HG03469 (cell line): ENCODE measurements around the gene TRIP13.
A peak's percentile ranks its signal among the peaks of the same experiment; 100 is the strongest.
"Not testable (repeated sequence)": the region's sequence is repeated elsewhere in the genome, so short reads cannot be mapped to it uniquely, and the experiment has no call there.

Source experiments
- ATAC-seq: cut with Tn5 transposase; IDR thresholded peaks from one replicate; pipeline ENCODE4 v1.9.1; 2021; ENCODE audit warnings: mild to moderate bottlenecking, moderate library complexity, moderate number of reproducible peaks; ENCODE audit not compliant: unreplicated experiment

The TRIP13 gene, protein sequence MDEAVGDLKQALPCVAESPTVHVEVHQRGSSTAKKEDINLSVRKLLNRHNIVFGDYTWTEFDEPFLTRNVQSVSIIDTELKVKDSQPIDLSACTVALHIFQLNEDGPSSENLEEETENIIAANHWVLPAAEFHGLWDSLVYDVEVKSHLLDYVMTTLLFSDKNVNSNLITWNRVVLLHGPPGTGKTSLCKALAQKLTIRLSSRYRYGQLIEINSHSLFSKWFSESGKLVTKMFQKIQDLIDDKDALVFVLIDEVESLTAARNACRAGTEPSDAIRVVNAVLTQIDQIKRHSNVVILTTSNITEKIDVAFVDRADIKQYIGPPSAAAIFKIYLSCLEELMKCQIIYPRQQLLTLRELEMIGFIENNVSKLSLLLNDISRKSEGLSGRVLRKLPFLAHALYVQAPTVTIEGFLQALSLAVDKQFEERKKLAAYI

DNA sequence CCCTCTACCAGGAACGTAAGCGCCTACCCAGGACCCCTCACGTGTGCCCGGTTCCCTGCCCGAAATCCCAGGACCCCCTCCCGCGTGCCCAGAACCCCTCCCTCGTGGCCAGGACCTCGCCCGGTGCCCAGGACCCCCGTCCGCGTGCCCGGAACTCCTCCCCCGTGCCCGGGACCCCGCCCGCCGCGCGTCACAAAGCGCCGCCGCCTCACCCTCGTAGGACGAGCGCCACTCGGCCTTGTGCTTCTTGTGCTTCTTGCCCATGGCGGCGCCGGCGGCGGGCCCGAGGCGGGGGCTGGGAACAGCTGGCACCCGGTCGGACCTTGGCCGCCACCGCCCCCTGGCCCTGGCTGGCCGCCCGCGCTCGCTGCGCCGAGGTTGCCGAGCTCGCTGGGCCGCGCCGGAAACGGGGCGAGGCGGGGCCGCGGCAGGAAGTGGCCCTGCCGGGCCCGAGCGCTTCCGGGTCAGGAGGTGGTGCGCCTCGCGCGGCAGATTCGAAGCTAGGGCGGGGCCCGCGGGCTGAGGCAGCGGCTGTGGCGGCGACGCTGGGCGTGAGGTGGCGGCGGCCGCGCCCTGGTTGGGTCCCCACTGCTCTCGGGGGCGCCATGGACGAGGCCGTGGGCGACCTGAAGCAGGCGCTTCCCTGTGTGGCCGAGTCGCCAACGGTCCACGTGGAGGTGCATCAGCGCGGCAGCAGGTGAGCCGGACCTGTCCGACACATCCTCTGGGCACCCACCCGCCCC is at the start of gene TRIP13, which contains the start of gene BRD9:
TSS of gene TRIP13 (plus strand) at position 491 of the 743 bp plus-strand sequence. CDS start at position 606, 115 bp downstream.
TSS of gene BRD9 (minus strand) at position 408 of the 743 bp plus-strand sequence. CDS start at position 264, 144 bp downstream.
- peak; percentile 92 for ATAC-seq

DNA sequence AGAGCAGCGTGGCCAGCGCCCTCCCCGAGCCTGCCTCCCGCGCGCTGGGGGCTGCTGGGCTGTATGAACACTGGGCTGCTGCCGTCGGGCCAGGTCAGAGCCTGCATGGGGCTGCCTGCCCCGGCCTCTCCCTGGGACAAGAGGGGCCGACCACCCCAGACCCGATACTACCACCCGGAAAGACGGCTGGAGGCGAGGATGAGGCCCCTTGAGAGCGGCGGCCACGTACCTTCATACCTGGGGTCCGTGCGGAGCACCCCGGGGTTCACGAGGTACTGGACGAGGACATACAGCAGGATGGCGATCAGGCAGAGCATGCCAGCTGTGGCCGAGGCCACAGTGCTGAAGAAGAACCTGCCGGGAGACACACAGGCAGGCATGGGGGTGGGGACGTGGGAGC is 49.3 kb upstream of the TRIP13 start:
- not testable (repeated sequence) for ATAC-seq

DNA sequence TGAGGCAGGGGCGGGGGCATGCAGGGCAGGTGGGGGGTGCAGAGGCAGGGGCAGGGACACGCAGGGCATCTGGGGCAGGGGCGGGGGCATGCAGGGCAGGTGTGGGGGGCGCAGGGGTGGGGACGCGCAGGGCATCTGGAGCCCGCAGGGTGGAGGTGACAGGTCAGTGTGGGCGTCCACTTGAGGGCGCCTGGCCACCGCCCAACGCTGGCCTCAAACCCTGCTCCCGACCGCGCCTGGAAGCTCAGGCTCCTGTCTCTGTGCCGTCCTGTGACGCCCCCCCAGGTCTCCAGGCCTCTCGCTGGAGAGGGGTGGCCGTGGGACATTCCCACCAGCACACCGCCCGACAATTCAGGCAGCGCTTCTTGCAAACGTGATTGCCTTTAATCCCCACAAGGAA is 48.8 kb upstream of the TRIP13 start:
- ATAC-seq, result not testable (repeated sequence)

- not testable (repeated sequence) for ATAC-seq
These were observed 48.3 kb upstream of the TRIP13 start for GRCh38 chr5:844426-844825.

DNA sequence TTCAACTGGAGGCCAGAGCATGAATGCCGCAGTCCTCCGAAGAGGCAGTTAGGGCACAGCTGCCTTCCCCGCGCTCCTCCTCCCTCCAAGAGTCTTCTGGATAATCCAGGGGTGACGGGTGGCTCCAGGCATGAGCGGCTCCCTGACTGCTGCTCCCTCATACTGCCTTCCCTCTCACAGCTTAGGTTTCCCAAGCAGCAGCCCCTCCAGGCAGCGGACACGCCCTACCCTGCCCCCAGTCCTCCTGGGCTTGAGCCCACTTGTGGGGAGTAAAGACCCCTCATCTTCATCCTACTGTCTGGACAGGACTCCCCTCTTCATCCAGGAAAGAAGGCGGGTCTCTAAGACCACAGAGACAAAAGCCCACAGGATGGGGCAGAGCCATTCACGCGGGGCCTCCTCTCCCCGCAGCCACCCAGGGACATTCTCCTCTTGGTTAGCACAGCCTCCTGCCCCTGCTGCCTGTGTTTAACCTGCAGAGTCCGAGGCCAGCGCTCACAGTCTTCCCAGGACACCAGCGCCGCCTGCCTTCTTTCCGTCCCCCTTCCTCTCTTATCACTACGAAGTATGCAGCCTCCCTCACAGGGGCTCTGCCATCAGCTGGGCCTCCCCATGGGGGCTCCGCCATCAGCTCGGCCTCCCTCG is 47.5 kb upstream of the TRIP13 start:
- not testable (repeated sequence) for ATAC-seq

DNA sequence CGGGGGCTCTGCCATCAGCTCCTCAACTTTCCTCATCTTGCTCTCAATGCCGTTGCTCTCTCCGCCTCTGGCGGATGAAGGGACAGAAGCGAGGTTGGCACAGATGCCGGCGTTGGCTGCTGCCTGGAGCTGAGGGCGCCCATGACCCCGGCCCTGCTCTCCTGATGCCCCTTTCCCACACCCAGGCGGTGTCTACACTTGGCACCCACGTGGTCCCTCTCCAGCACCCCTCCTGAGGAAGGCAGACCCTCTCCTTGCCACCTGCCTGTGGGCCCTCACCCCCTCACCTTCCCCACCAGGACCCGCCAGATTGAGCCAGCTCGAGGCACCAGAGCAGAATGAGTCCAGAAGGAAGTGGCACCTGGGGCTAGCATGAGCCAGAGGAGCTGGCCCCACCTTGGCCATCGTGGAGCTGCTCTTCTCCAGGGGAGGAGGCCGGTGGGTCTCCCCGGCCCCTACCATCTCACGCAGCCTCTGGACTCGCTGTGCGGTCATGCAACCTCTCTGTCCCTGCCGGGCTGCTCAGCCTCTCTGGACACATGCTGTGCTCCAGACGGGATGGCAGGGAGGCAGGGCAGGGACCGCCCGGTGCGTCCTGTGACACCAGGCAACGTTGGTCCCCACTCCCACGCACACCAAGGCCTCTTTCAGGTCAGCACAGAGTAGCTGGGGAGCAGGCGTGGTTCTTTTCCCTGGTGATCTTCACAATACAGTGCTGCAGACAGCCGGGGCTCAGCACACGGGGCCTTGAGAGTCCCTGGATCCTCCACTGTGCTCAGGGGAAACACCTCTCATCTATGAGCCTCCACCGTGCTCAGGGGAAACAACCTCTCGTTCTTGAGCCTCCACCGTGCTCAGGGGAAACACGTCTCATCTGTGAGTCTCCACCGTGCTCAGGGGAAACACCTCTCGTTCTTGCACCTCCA is 46.7 kb upstream of the TRIP13 start:
- ATAC-seq, result not testable (repeated sequence)

GRCh38 chr5:846602-847091 is 46.0 kb upstream of the TRIP13 start:
- not testable (repeated sequence) for ATAC-seq

- not testable (repeated sequence) for ATAC-seq
These were observed 45.5 kb upstream of the TRIP13 start for GRCh38 chr5:847212-847611.

DNA sequence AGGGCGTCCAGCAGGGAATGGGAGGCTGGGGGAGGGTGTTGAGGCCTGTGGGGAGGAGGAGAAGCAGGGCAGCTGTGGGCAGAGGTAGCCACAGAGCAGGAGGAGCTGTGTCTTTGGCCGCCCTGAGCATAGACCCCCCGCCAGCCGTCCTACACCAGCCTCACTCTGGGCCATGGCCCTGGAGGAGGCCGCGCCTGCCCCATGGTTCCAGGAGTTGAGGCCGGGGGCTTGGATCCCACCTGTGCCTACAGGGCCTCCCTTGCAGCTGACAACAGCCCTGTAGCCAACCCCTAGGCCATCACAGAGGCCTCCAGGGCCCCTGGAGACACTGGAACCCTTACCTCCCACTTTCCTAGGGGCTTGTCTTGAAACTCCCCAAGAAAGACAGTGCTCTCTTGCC is 44.9 kb upstream of the TRIP13 start:
- ATAC-seq, result not testable (repeated sequence)

- ATAC-seq, result no peak
These were observed 44.0 kb upstream of the TRIP13 start for GRCh38 chr5:848671-849111.

- ATAC-seq, result no peak
These were observed 42.9 kb upstream of the TRIP13 start for GRCh38 chr5:849651-850301.

GRCh38 chr5:850511-851006 is 42.1 kb upstream of the TRIP13 start, which contains the start of gene ZDHHC11:
TSS of gene ZDHHC11 (minus strand) at chr5:850986. CDS start at chr5:850602, 384 bp downstream.
- ATAC-seq, result no peak

DNA sequence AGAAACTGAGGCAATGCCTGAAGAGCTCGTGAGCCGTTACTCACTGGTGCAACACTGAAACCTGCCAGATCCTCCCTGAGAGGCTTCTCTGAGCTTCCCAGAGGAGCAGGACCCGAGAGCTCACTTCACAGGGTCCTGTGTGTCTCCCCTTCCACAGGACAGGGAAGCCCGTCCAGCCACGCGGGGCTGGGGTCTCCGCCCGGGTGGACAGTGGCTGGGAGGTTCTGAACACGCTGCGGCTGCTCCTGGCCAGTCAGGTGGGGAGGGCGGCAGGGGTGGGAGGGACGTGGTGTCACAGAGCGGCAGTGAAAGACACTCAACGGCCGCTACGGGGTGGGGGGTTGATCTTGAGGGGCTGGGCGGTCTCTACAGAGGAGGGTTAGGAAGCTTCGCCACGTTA is 41.6 kb upstream of the TRIP13 start:
- no peak for ATAC-seq

DNA sequence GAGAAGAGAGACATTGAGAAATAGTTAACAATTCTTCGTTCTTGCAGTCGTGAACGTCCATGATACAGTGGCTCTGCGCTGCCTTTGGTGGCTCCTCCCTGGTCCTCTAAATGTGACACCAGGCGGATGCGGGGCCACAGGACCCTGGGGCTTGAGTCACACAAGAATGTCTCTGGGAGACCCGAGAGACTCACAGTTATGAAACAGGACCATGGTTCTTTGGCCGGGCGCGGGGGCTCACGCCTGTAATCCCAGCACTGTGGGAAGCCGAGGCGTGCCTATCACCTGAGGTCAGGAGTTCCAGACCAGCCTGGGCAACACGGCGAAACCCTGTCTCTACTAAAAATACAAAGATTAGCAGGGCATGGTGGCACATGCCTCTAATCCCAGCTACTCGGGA is 41.1 kb upstream of the TRIP13 start:
- ATAC-seq, result no peak

DNA sequence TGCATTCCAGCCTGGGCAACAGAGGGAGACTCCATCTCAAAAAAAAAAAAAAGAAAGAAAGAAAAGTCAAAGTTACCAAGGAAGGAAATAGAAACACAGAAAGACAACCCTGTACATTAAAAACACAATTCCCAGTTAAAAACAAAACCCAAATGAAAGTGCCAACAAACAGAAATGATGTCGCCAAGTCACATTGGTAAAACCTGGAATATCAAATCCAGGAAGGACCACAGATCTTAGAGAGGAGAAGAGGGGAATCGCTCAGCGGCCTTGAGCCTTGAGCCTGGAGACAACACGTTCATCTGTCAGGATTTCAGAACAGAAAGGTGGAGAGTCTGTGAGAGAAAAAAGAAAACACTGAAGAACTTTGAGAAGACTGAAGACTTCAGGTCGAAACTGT is 40.7 kb upstream of the TRIP13 start:
- no peak for ATAC-seq

DNA sequence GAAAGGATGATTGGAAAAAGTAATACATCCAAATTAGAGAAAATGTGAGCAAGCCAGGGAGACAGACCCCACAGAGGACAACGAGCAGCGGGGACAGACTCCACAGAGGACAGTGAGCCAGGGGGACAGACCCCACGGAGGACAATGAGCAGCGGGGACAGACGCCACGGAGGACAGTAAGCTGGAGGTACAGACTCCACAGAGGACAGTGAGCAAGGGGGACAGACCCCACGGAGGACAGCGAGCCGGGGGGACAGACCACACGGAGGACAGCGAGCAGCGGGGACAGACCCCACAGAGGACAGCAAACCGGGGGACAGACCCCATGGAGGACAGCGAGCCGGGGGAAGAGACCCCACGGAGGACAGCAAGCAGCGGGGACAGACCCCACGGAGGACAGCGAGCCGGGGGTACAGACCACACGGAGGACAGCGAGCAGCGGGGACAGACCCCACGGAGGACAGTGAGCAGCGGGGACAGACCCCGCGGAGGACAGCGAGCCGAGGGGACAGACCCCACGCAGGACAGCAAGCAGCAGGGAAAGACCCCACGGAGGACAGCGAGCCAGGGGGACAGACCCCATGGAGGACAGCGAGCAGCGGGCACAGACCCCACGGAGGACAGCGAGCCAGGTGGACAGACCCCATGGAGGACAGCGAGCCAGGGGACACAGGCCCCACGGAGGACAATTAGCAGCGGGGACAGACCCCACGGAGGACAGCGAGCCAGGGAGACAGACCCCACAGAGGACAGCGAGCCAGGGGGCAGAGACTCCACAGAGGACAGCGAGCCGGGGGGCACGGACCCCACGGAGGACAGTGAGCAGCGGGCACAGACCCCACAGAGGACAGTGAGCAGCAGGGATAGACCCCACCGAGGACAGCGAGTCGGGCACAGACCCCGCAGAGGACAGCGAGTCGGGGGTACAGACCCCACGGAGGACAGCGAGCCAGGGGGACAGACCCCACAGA is 40.0 kb upstream of the TRIP13 start:
- ATAC-seq, result no peak

DNA sequence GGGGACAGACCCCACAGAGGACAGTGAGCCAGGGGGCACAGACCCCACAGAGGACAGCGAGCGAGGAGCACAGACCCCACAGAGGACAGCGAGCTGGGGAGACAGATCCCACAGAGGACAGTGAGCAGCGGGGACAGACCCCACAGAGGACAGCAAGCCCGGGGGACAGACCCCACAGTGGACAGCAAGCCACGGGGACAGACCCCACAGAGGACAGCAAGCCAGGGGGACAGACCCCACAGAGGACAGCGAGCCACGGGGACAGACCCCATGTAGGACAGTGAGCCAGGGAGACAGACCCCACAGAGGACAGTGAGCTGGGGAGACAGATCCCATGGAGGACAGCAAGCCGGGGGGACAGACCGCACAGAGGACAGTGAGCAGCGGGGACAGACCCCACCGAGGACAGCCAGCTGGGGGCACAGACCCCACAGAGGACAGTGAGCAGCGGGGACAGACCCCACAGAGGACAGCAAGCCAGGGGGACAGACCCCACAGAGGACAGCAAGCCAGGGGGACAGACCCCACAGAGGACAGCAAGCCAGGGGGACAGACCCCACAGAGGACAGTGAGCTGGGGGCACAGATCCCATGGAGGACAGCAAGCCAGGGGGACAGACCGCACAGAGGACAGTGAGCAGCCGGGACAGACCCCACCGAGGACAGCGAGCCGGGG is 39.1 kb upstream of the TRIP13 start:
- ATAC-seq, result not testable (repeated sequence)
